ENCODE results near the gene CENPS.

Gene CENPS

GRCh38 chr1:10386761-10387676, 43.2 kb upstream of the CENPS start:
- Histone ChIP-seq H3K27ac (replicated peaks; ENCODE audit: low read length) (peak overlapping the region; percentile 37), H2AK5ac (ENCODE audit: low read depth, low read length) (no peak overlapping the region), H3K14ac (ENCODE audit: low read length) (no peak overlapping the region), H2BK12ac (ENCODE audit: low read length) (no peak overlapping the region), H3K36me3 (replicated peaks in 1 of 2; ENCODE audit: control insufficient read depth in 2 of 2, insufficient read depth in 2 of 2, low read length in 2 of 2) (peaks cover 2 to 55% of the 10 kb centered on the region in 2 donors), H2AFZ (ENCODE audit: low read length) (no peak overlapping the region), H2BK120ac (ENCODE audit: low read depth, low read length) (no peak overlapping the region), H3K27me3 (ENCODE audit: control insufficient read depth in 3 of 3, insufficient read depth in 3 of 3, low read depth in 1 of 3, low read length in 3 of 3) (no peaks in the 10 kb centered on the region), H3K18ac (ENCODE audit: low read length) (no peak overlapping the region), H3K23ac (ENCODE audit: low read depth, low read length, poor library complexity) (no peak overlapping the region), H3K79me1 (ENCODE audit: low read depth, low read length) (no peaks in the 10 kb centered on the region), H4K91ac (ENCODE audit: low read depth, low read length, poor library complexity) (no peak overlapping the region), H3K9me3 (replicated peaks in 1 of 2; ENCODE audit: control insufficient read depth in 2 of 2, insufficient read depth in 1 of 2, low read depth in 1 of 2, low read length in 2 of 2) (no peaks in the 10 kb centered on the region), H3K9ac (ENCODE audit: low read depth, low read length, poor library complexity) (no peak overlapping the region), H2BK15ac (ENCODE audit: low read length) (no peak overlapping the region), H3K4me3 (ENCODE audit: low read length in 2 of 2) (no peak overlapping the region), H3K4ac (ENCODE audit: low read length) (no peak overlapping the region), H3K4me1 (ENCODE audit: control insufficient read depth in 2 of 2, insufficient read depth in 1 of 2, low read depth in 1 of 2, low read length in 2 of 2) (peaks cover 9 to 13% of the 10 kb centered on the region in 2 donors), H3K4me2 (ENCODE audit: insufficient read depth, low read length, poor library complexity, severe bottlenecking) (no peak overlapping the region), H4K8ac (ENCODE audit: low read depth, low read length) (no peak overlapping the region), H2BK5ac (ENCODE audit: low read length) (no peak overlapping the region)
- no peak for DNase-seq (ENCODE audit: low spot score)
- WGBS, 2 donors (ENCODE audit: extremely low coverage in 2 of 2, insufficient read length in 2 of 2, insufficient replicate concordance in 1 of 2): no CpG with 5 or more reads among the region's 12 CpGs

- H3K27ac ChIP-seq (replicated peaks; ENCODE audit: low read length): peak overlapping the region; percentile 37
- H3K9me3 ChIP-seq (replicated peaks in 1 of 2; ENCODE audit: control insufficient read depth in 2 of 2, insufficient read depth in 1 of 2, low read depth in 1 of 2, low read length in 2 of 2): no peaks in the 10 kb centered on the region
- no peak for DNase-seq (ENCODE audit: low spot score)
- H2AK5ac ChIP-seq (ENCODE audit: low read depth, low read length): no peak overlapping the region
- H3K27me3 ChIP-seq (ENCODE audit: control insufficient read depth in 3 of 3, insufficient read depth in 3 of 3, low read depth in 1 of 3, low read length in 3 of 3): no peaks in the 10 kb centered on the region
- H3K4ac ChIP-seq (ENCODE audit: low read length): no peak overlapping the region
- no peak overlapping the region for H3K9ac ChIP-seq (ENCODE audit: low read depth, low read length, poor library complexity)
- H2BK12ac ChIP-seq (ENCODE audit: low read length): no peak overlapping the region
- H3K23ac ChIP-seq (ENCODE audit: low read depth, low read length, poor library complexity): no peak overlapping the region
- H2BK15ac ChIP-seq (ENCODE audit: low read length): no peak overlapping the region
- H3K4me3 ChIP-seq (ENCODE audit: low read length in 2 of 2): no peak overlapping the region
- H3K18ac ChIP-seq (ENCODE audit: low read length): no peak overlapping the region
- H3K4me2 ChIP-seq (ENCODE audit: insufficient read depth, low read length, poor library complexity, severe bottlenecking): no peak overlapping the region
- H3K79me1 ChIP-seq (ENCODE audit: low read depth, low read length): no peaks in the 10 kb centered on the region
- WGBS, 2 donors (ENCODE audit: extremely low coverage in 2 of 2, insufficient read length in 2 of 2, insufficient replicate concordance in 1 of 2): no CpG with 5 or more reads among the region's 3 CpGs
- no peak overlapping the region for H2BK120ac ChIP-seq (ENCODE audit: low read depth, low read length)
- peaks cover 9 to 13% of the 10 kb centered on the region in 2 donors for H3K4me1 ChIP-seq (ENCODE audit: control insufficient read depth in 2 of 2, insufficient read depth in 1 of 2, low read depth in 1 of 2, low read length in 2 of 2)
- no peak overlapping the region for H2BK5ac ChIP-seq (ENCODE audit: low read length)
- no peak overlapping the region for H4K91ac ChIP-seq (ENCODE audit: low read depth, low read length, poor library complexity)
- peaks cover 2 to 47% of the 10 kb centered on the region in 2 donors for H3K36me3 ChIP-seq (replicated peaks in 1 of 2; ENCODE audit: control insufficient read depth in 2 of 2, insufficient read depth in 2 of 2, low read length in 2 of 2)
- H3K14ac ChIP-seq (ENCODE audit: low read length): no peak overlapping the region
- no peak overlapping the region for H4K8ac ChIP-seq (ENCODE audit: low read depth, low read length)
- no peak overlapping the region for H2AFZ ChIP-seq (ENCODE audit: low read length)
These were observed 42.4 kb upstream of the CENPS start for GRCh38 chr1:10387677-10388386.

GRCh38 chr1:10388387-10388715, 41.9 kb upstream of the CENPS start:
- Histone ChIP-seq H3K4me2 (ENCODE audit: insufficient read depth, low read length, poor library complexity, severe bottlenecking) (no peak overlapping the region), H3K27me3 (ENCODE audit: control insufficient read depth in 3 of 3, insufficient read depth in 3 of 3, low read depth in 1 of 3, low read length in 3 of 3) (no peaks in the 10 kb centered on the region), H2AFZ (ENCODE audit: low read length) (no peak overlapping the region), H3K79me1 (ENCODE audit: low read depth, low read length) (no peaks in the 10 kb centered on the region), H3K27ac (replicated peaks; ENCODE audit: low read length) (no peak overlapping the region), H3K14ac (ENCODE audit: low read length) (no peak overlapping the region), H3K9me3 (replicated peaks in 1 of 2; ENCODE audit: control insufficient read depth in 2 of 2, insufficient read depth in 1 of 2, low read depth in 1 of 2, low read length in 2 of 2) (no peaks in the 10 kb centered on the region), H3K23ac (ENCODE audit: low read depth, low read length, poor library complexity) (peak overlapping the region; percentile 37), H4K8ac (ENCODE audit: low read depth, low read length) (no peak overlapping the region), H3K4me3 (ENCODE audit: low read length in 2 of 2) (no peak overlapping the region), H2BK12ac (ENCODE audit: low read length) (no peak overlapping the region), H2BK5ac (ENCODE audit: low read length) (no peak overlapping the region), H2BK15ac (ENCODE audit: low read length) (no peak overlapping the region), H3K18ac (ENCODE audit: low read length) (no peak overlapping the region), H3K4ac (ENCODE audit: low read length) (no peak overlapping the region), H3K36me3 (replicated peaks in 1 of 2; ENCODE audit: control insufficient read depth in 2 of 2, insufficient read depth in 2 of 2, low read length in 2 of 2) (peaks cover 2 to 42% of the 10 kb centered on the region in 2 donors), H3K9ac (ENCODE audit: low read depth, low read length, poor library complexity) (no peak overlapping the region), H2BK120ac (ENCODE audit: low read depth, low read length) (no peak overlapping the region), H3K4me1 (ENCODE audit: control insufficient read depth in 2 of 2, insufficient read depth in 1 of 2, low read depth in 1 of 2, low read length in 2 of 2) (peaks cover 9 to 13% of the 10 kb centered on the region in 2 donors), H4K91ac (ENCODE audit: low read depth, low read length, poor library complexity) (no peak overlapping the region), H2AK5ac (ENCODE audit: low read depth, low read length) (no peak overlapping the region)
- no CpG with 5 or more reads among the region's 3 CpGs for WGBS, 2 donors (ENCODE audit: extremely low coverage in 2 of 2, insufficient read length in 2 of 2, insufficient replicate concordance in 1 of 2)
- DNase-seq (ENCODE audit: low spot score): no peak

GRCh38 chr1:10389271-10389973, 40.8 kb upstream of the CENPS start:
- Histone ChIP-seq H2AK5ac (ENCODE audit: low read depth, low read length) (no peak overlapping the region), H3K27me3 (ENCODE audit: control insufficient read depth in 3 of 3, insufficient read depth in 3 of 3, low read depth in 1 of 3, low read length in 3 of 3) (no peaks in the 10 kb centered on the region), H3K4me1 (ENCODE audit: control insufficient read depth in 2 of 2, insufficient read depth in 1 of 2, low read depth in 1 of 2, low read length in 2 of 2) (peaks cover 9 to 13% of the 10 kb centered on the region in 2 donors), H3K18ac (ENCODE audit: low read length) (no peak overlapping the region), H3K27ac (replicated peaks; ENCODE audit: low read length) (peak overlapping the region; percentile 30), H4K91ac (ENCODE audit: low read depth, low read length, poor library complexity) (no peak overlapping the region), H2AFZ (ENCODE audit: low read length) (no peak overlapping the region), H3K9ac (ENCODE audit: low read depth, low read length, poor library complexity) (no peak overlapping the region), H3K4ac (ENCODE audit: low read length) (no peak overlapping the region), H3K79me1 (ENCODE audit: low read depth, low read length) (no peaks in the 10 kb centered on the region), H2BK15ac (ENCODE audit: low read length) (no peak overlapping the region), H3K14ac (ENCODE audit: low read length) (no peak overlapping the region), H4K8ac (ENCODE audit: low read depth, low read length) (no peak overlapping the region), H2BK5ac (ENCODE audit: low read length) (no peak overlapping the region), H3K23ac (ENCODE audit: low read depth, low read length, poor library complexity) (no peak overlapping the region), H2BK120ac (ENCODE audit: low read depth, low read length) (no peak overlapping the region), H3K4me2 (ENCODE audit: insufficient read depth, low read length, poor library complexity, severe bottlenecking) (no peak overlapping the region), H3K4me3 (ENCODE audit: low read length in 2 of 2) (no peak overlapping the region), H3K9me3 (replicated peaks in 1 of 2; ENCODE audit: control insufficient read depth in 2 of 2, insufficient read depth in 1 of 2, low read depth in 1 of 2, low read length in 2 of 2) (peaks cover 0 to 8% of the 10 kb centered on the region in 2 donors), H2BK12ac (ENCODE audit: low read length) (no peak overlapping the region), H3K36me3 (replicated peaks in 1 of 2; ENCODE audit: control insufficient read depth in 2 of 2, insufficient read depth in 2 of 2, low read length in 2 of 2) (peaks cover 0 to 31% of the 10 kb centered on the region in 2 donors)
- no peak for DNase-seq (ENCODE audit: low spot score)
- WGBS, 2 donors (ENCODE audit: extremely low coverage in 2 of 2, insufficient read length in 2 of 2, insufficient replicate concordance in 1 of 2): no CpG with 5 or more reads among the region's 6 CpGs

Data from neuronal stem cell (in vitro differentiated cells).